HG03196 (cell line): ENCODE results near the gene LMX1A.

Experiments used
- ATAC-seq: cut with Tn5 transposase; IDR thresholded peaks from one replicate; pipeline ENCODE4 v1.9.1; 2021; ENCODE audit not compliant: unreplicated experiment

LMX1A gene

GRCh38 chr1:165224504-165224903 is 132.0 kb downstream of the LMX1A start:
- ATAC-seq, result no peak

GRCh38 chr1:165222580-165222979 is 133.9 kb downstream of the LMX1A start:
- no peak for ATAC-seq

- ATAC-seq, result no peak
These were observed 137.8 kb downstream of the LMX1A start for GRCh38 chr1:165218731-165219130.

GRCh38 chr1:165217958-165218357 is 138.6 kb downstream of the LMX1A start:
- ATAC-seq, result no peak

- ATAC-seq, result no peak
These were observed 140.3 kb downstream of the LMX1A start for GRCh38 chr1:165216254-165216653.

- ATAC-seq, result no peak
These were observed 140.8 kb downstream of the LMX1A start for GRCh38 chr1:165215676-165216075.

- ATAC-seq, result no peak
These were observed 144.3 kb downstream of the LMX1A start for GRCh38 chr1:165212229-165212628.

GRCh38 chr1:165207853-165208515 is 148.5 kb downstream of the LMX1A start:
- ATAC-seq, result no peak

GRCh38 chr1:165205145-165205544 is 151.4 kb downstream of the LMX1A start:
- no peak for ATAC-seq

GRCh38 chr1:165204548-165204947 is 152.0 kb downstream of the LMX1A start:
- ATAC-seq, result no peak

GRCh38 chr1:165191087-165191486 is 165.4 kb downstream of the LMX1A start:
- no peak for ATAC-seq

- ATAC-seq, result no peak
These were observed 166.6 kb downstream of the LMX1A start for GRCh38 chr1:165189913-165190312.

GRCh38 chr1:165189011-165189410 is 167.5 kb downstream of the LMX1A start:
- ATAC-seq, result no peak

GRCh38 chr1:165187031-165188009 is 169.2 kb downstream of the LMX1A start:
- ATAC-seq, result no peak

GRCh38 chr1:165185161-165185889 is 171.2 kb downstream of the LMX1A start:
- ATAC-seq, result no peak

- ATAC-seq, result no peak
These were observed 173.5 kb downstream of the LMX1A start for GRCh38 chr1:165182975-165183374.

- ATAC-seq, result no peak
These were observed 177.2 kb downstream of the LMX1A start for GRCh38 chr1:165179306-165179705.

GRCh38 chr1:165174491-165174890 is 182.0 kb downstream of the LMX1A start:
- ATAC-seq, result no peak

GRCh38 chr1:165173818-165174217 is 182.7 kb downstream of the LMX1A start:
- no peak for ATAC-seq

GRCh38 chr1:165173409-165173808 is 183.1 kb downstream of the LMX1A start:
- no peak for ATAC-seq

- ATAC-seq, result no peak
These were observed 183.8 kb downstream of the LMX1A start for GRCh38 chr1:165172666-165173065.
